Measurements from ENCODE around the gene PKP2. TPM values are rescaled to one million over a fixed set of nuclear protein-coding genes. Genes with fewer than 3 reads are reported as not detected.

The PKP2 gene
- total and polyA plus RNA-seq, 2 of the 4 experiments (the other 2 are of a cell fraction): 0.10 to 0.18 TPM

- no peak overlapping the region for H2BK120ac ChIP-seq (ENCODE audit: low read depth, low read length)
- dilution Hi-C loops (cut with HindIII; ENCODE audit: low sequenced_read_pairs, unreplicated experiment) (no loop called here), intact Hi-C loops (cut with micrococcal nuclease) (no loop called here), in situ Hi-C loops (cut with MboI; ENCODE audit: low sequenced_read_pairs) (no loop called here)
- BruUV-seq (replicated peaks): no TSS peak
- H4K91ac ChIP-seq (ENCODE audit: insufficient read depth, low read depth, low read length): no peak overlapping the region
- no peak overlapping the region for H3K4me2 ChIP-seq (ENCODE audit: low read depth, low read length)
- no peak overlapping the region for H3K4me3 ChIP-seq (ENCODE audit: insufficient read depth, low read depth, low read length)
- no peak overlapping the region for H4K8ac ChIP-seq (ENCODE audit: low read depth in 2 of 2, low read length in 2 of 2)
- no peak overlapping the region for H3K18ac ChIP-seq (ENCODE audit: low read depth, low read length)
- H3K36me3 ChIP-seq (ENCODE audit: control insufficient read depth, insufficient read depth, low read length): no peaks in the 10 kb centered on the region
- H2BK20ac ChIP-seq (ENCODE audit: low read depth, low read length): no peak overlapping the region
- H3K9me1 ChIP-seq (ENCODE audit: insufficient read depth, low read length): no peaks in the 10 kb centered on the region
- H3K14ac ChIP-seq (replicated peaks; ENCODE audit: low read depth, low read length): no peak overlapping the region
- no peak overlapping the region for H2AK9ac ChIP-seq (replicated peaks; ENCODE audit: low read depth, low read length, poor library complexity)
- ChIA-PET CTCF (no interaction called here), POLR2A (ENCODE audit: unreplicated experiment) (no interaction called here)
- no peak overlapping the region for H2AK5ac ChIP-seq (ENCODE audit: low read depth, low read length)
- ATAC-seq (ENCODE audit: low read depth) (no peak), DNase-seq (no peak)
- no peaks in the 10 kb centered on the region for H3K4me1 ChIP-seq (ENCODE audit: control insufficient read depth, insufficient read depth, low read length)
- no peak overlapping the region for H2AFZ ChIP-seq (replicated peaks; ENCODE audit: low read length, poor library complexity)
- H2BK5ac ChIP-seq (ENCODE audit: low read depth, low read length, poor library complexity, severe bottlenecking): no peak overlapping the region
- no peaks in the 10 kb centered on the region; the same call in 1 of the 2 replicates for H3K27me3 ChIP-seq (ENCODE audit: control insufficient read depth, insufficient read depth, low read length)
- H3K27ac ChIP-seq (ENCODE audit: insufficient read depth, low read length): no peak overlapping the region
- no peak overlapping the region for H3K9ac ChIP-seq (ENCODE audit: low read depth, low read length)
- TF ChIP-seq CHD1 (IDR thresholded peaks at IDR 0.05; ENCODE audit: low read depth, low read length) (no peak), MAFK (IDR thresholded peaks at IDR 0.05; ENCODE audit: low read depth, low read length) (no peak), MXI1 (IDR thresholded peaks at IDR 0.05; ENCODE audit: borderline replicate concordance, low read depth, low read length) (no peak), POLR2A (IDR thresholded peaks at IDR 0.05; ENCODE audit: low read depth, low read length) (no peak), USF2 (IDR thresholded peaks at IDR 0.05; ENCODE audit: low read depth, low read length) (no peak), RCOR1 (IDR thresholded peaks at IDR 0.05; ENCODE audit: insufficient replicate concordance, low read length) (no peak), NFE2L2 (IDR thresholded peaks at IDR 0.05; ENCODE audit: low read depth, low read length) (no peak)
- no peaks in the 10 kb centered on the region for H3K79me1 ChIP-seq (ENCODE audit: low read depth in 1 of 2, low read length in 2 of 2)
- no peak overlapping the region for H3K56ac ChIP-seq (ENCODE audit: extremely low read depth, insufficient read depth, low read length)
- H3K23ac ChIP-seq (ENCODE audit: low read depth, low read length): no peak overlapping the region
- no peak overlapping the region for H3K4ac ChIP-seq (ENCODE audit: low read depth, low read length)
- no peak overlapping the region for H2BK15ac ChIP-seq (ENCODE audit: low read depth, low read length)
- no peaks in the 10 kb centered on the region for H3K9me3 ChIP-seq (ENCODE audit: control insufficient read depth, insufficient read depth, low read length)
- H4K5ac ChIP-seq (ENCODE audit: low read depth, low read length): no peak overlapping the region
- H4K20me1 ChIP-seq (ENCODE audit: insufficient read depth, low read length): no peaks in the 10 kb centered on the region
- WGBS, 2 experiments (ENCODE audit: extremely low coverage in 2 of 2, insufficient read length in 1 of 2): no CpG with 5 or more reads among the region's 1 CpG
Observed at GRCh38 chr12:32761716-32762115, 134.9 kb downstream of the PKP2 start.
